GM12874 (cell line): ENCODE data around the gene TMEM269.

ENCODE experiments used
- CTCF ChIP-seq: IDR thresholded peaks from 2 replicates; pipeline ENCODE4 v1.5.1; 2011; ENCODE audit warnings: low read depth, mild to moderate bottlenecking, control low read depth, low read length, moderate library complexity; ENCODE audit not compliant: insufficient read depth

TMEM269 gene

GRCh38 chr1:42801832-42802473 is 17.2 kb downstream of the TMEM269 start:
- no peak for TF ChIP-seq CTCF

- TF ChIP-seq CTCF: no peak
Observed at GRCh38 chr1:42806171-42806570, 21.4 kb downstream of the TMEM269 start.

- no peak for TF ChIP-seq CTCF
Observed at GRCh38 chr1:42806593-42806992, 21.8 kb downstream of the TMEM269 start.

- no peak for TF ChIP-seq CTCF
Observed at GRCh38 chr1:42807056-42807668, 22.4 kb downstream of the TMEM269 start.

GRCh38 chr1:42815941-42816584 is 31.3 kb downstream of the TMEM269 start:
- no peak for TF ChIP-seq CTCF

- no peak for TF ChIP-seq CTCF
Observed at GRCh38 chr1:42816585-42817439, 32.0 kb downstream of the TMEM269 start, which contains the start of the genes ERMAP and SVBP. Gene ERMAP (plus strand): TSS chr1:42817122. CDS start chr1:42830449, 13,327 bp downstream. Gene SVBP (minus strand): TSS chr1:42817397. CDS start chr1:42816544, 853 bp downstream.

GRCh38 chr1:42817440-42817767 is 32.6 kb downstream of the TMEM269 start:
- no peak for TF ChIP-seq CTCF
